NAMALWA (cell line): ENCODE data around the gene CACNA1E.

ENCODE experiments used
- DNase-seq: peaks from one replicate; pipeline ENCODE4 v3.0.0-alpha.2; 2015; ENCODE audit warnings: low spot score

CACNA1E gene

GRCh38 chr1:181483285-181484195 lies at the start of gene CACNA1E:
TSS of gene CACNA1E (plus strand) at chr1:181483517. CDS start at chr1:181483745, 228 bp downstream.
- no peak for DNase-seq

DNA sequence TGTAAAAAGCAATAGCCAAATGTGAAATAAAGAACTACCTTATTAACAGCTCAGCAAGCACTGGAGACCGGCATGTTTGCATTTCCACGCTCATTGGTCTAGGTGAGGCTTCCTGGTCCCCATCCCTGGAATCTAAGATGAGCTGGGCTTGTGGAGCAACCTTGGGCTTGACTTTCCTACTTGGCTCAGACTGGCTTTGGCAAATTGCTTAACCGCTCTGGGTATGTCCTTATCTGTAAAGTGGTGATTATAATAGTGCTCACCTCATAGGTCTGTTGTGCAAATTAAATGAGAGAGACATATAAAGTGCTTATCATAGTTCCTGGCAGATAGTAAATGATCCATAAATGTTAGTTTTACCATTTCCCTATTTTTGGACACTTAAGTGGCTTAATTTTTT lies 49.4 kb upstream of the CACNA1E start:
- no peak for DNase-seq

DNA sequence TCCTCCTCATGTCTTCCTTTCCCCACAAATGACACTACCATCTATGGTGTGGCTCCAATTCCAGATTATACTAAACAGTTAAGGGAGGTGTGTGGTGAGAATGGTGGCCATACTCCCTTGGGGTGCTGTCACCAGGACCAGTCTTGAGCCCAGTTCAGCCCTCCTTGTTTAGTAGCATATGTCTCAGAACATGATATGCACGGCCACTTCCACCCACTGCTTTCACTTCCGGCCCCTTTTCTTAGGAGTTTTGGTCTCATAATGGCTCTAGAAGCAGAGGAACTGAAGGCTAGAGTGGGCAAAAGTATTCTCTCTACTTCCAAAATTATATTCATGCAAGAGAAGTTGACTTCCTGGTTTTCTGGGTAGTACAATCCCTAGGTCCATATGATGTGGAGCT lies 45.3 kb upstream of the CACNA1E start:
- no peak for DNase-seq

DNA sequence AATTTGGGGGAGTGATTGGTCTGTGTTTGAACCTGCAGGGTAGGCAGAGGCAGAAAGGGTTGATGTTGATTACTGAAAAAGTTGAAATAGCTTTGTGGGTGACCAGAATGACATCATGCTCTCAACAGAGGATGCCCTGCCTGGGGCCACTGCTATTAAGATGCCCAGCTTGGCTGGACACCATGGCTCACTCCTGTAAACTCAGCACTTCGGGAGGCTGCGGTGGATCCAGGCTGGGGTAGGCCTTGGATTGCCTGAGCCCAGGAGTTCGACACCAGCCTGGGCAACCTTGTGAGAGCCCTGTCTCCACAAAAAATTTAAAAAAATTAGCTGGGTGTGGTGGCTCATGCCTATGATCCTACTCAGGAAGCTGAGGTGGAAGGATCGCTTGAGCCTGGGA lies 42.8 kb upstream of the CACNA1E start:
- DNase-seq = no peak

GRCh38 chr1:181442181-181442525 lies 41.2 kb upstream of the CACNA1E start:
- DNase-seq = no peak

- no peak for DNase-seq
These were observed 40.0 kb upstream of the CACNA1E start for GRCh38 chr1:181443231-181443853.

- DNase-seq = no peak
These were observed 37.9 kb upstream of the CACNA1E start for GRCh38 chr1:181445436-181445835.

GRCh38 chr1:181448461-181448860 lies 34.9 kb upstream of the CACNA1E start:
- DNase-seq = no peak

GRCh38 chr1:181451661-181452230 lies 31.6 kb upstream of the CACNA1E start:
- no peak for DNase-seq

DNA sequence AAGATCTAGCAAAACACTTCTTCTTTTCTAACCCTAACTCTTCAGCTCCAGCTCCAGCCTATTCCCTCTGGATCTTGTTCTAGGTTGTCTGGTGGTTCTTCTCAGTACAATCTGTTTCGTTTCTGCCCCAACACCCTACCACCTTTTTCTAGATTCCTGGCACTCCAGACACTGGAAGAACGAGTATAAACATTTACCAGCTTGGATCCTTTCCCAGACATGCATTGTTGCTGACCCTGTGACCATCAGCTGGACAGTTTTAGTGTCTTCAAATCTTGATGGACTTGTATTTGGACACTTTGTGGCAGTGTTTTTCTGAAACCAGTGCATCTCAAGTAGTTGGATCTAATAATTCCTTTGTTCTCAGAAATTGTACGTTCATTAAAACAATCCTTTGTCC lies 30.6 kb upstream of the CACNA1E start:
- DNase-seq = no peak

GRCh38 chr1:181453541-181454201 lies 29.6 kb upstream of the CACNA1E start:
- no peak for DNase-seq

- no peak for DNase-seq
These were observed 26.8 kb upstream of the CACNA1E start for GRCh38 chr1:181456551-181456950.

DNA sequence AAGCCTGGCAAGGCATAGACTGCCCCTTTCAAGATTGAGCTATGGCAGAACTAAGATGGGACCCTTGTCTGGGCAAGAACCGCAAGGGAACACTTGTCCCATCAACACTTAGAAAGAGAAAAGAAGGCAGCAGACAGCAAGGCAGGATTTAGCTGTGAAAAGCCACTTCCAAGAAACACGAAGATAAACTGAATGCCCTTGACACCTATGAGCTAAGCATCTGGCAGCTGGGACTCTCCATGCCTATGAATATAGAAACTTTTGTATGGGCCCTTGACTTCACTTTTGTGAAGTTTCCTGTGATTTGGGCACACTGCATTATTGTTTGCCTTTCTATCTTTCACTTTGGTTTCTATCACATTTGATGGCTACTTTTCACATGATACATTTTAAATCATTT lies 24.9 kb upstream of the CACNA1E start:
- no peak for DNase-seq

- DNase-seq = no peak
These were observed 24.2 kb upstream of the CACNA1E start for GRCh38 chr1:181459067-181459466.

DNA sequence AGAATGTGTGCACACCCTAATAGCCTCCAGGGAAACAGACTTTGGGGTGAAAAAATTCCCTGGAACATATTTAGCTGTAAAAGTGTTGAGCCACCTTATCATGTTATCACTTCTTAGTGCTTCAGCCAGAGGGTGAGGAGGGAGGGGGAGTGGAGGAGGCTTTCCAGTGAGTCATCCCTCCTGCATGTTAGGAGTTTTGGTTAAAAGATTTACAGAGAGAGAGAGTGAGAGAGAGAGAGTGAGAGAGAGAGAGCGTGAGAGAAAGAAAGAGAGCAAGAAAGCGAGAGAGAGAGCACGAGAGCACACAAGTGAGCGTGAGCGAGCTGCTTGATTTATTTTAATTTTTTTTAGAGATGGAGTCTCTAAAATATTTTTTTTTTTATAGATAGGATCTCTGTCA lies 13.5 kb upstream of the CACNA1E start:
- DNase-seq = no peak

GRCh38 chr1:181475580-181475979 lies 7.7 kb upstream of the CACNA1E start:
- DNase-seq = no peak

DNA sequence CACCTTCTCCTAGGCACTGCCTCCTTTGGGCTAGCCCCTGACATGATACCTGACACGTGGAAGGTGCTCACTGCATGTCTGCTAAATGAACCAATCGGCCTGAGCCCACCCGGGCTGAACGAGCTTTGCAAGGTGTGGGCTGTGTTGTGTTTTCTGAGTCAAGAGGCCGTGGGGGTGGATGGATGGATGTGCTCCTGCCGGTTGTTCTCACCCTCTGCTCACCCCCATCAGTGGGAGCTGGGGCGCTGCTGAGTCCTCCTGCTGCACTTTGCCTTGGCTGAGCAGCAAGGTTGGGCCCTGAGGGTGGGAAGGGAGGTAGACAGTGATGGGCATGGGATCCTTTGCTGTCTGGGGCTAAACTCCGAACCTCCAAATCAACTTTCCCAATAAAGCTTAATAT lies 6.7 kb upstream of the CACNA1E start:
- DNase-seq = no peak

GRCh38 chr1:181478306-181478705 lies 5.0 kb upstream of the CACNA1E start:
- no peak for DNase-seq

DNA sequence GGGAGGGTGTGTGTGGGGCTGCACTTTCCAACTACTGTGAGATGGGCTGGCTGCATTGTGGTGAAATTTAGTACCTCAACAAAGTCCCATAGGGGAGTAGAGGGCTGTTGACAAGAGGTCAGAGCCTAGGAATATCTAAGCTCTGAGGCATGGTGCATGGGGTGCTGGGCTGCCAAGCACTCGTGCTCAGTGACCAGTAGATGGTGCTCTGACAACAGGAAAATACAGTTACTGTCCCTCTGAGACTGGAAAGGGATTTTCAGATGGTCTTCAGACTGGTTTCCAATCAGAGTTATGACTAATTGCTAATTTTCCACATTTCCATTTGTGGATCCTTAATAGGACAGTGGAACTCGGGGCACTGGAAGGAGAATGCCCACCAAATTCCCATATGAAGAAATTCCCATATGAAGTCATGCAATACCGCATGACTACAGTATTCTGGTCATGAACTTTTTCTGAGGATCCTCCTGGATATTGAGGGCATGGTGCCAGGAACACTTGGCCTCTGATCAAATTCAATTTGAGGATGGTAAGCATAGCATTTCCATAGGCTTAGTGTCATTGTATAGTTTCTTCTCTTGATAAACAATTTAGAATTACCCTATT lies 4.1 kb upstream of the CACNA1E start:
- DNase-seq = peak; percentile 73

DNA sequence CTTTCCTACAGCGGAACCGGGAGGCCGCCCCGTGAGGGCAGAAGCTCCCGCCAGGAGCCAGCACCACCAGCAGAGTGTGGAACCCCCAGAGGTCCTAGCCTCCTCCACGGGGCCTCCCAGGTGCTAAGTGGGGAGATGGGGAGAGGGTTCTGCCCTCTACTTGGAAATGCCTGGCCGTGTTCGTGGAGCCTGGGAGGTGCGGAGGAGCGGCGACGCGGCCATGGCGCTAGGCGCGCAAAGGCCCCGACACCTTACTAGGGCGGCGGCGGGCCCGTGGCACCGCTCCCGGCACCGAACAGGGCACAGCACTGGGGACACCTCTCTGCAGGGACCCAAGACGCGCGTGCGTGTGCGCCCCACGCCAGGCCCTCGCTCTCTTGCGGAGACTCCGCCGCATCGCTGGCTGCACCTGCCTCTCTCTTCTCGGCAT lies 1.3 kb upstream of the CACNA1E start:
- no peak for DNase-seq

- DNase-seq = no peak
These were observed 614 bp upstream of the CACNA1E start for GRCh38 chr1:181482521-181483284.

GRCh38 chr1:181484821-181485220 lies 1.5 kb downstream of the CACNA1E start:
- no peak for DNase-seq
